GM12878 (cell line): Measurements from ENCODE around the gene ALAS1. TPM values are rescaled to one million over a fixed set of nuclear protein-coding genes. Genes with fewer than 3 reads are reported as not detected.

Source experiments
- ATAC-seq: fragments of 200-7000 bp; cut with Tn5 transposase; 3 replicates; pipeline ENCODE4 v1.9.1; 2020; ENCODE audit warnings: mild to moderate bottlenecking, moderate library complexity
- BruUV-seq: library from RNA; stranded (reverse); fragments of 400-500 nt; replicated peaks from 2 replicates; lab custom pipeline; 2021; lab: Mats Ljungman, UMichigan
- CTCF ChIA-PET: fragments of 300-600 bp; sonication (Branson Sonifier 250); formaldehyde crosslinking; extraction: SDS; loops from one replicate; lab custom pipeline; 2021; ENCODE audit warnings: inconsistent platforms; lab: Yijun Ruan, JAX
- POLR2A ChIA-PET: fragments of 350-600 bp; formaldehyde crosslinking; extraction: SDS; loops from one replicate; lab custom pipeline; 2021; ENCODE audit warnings: inconsistent platforms; lab: Charles Lee
- RAD21 ChIA-PET: fragments of 300-600 bp; sonication (Branson Sonifier 250); formaldehyde crosslinking; loops from one replicate; lab custom pipeline; 2023; ENCODE audit warnings: antibody characterized with exemption; ENCODE audit not compliant: unreplicated experiment; lab: Charles Lee
- SMC1A ChIA-PET: fragments of 300-600 bp; sonication (Branson Sonifier 250); formaldehyde crosslinking; loops from one replicate; lab custom pipeline; 2023; ENCODE audit not compliant: unreplicated experiment, uncharacterized antibody; lab: Charles Lee
- DNase-seq: peaks from one replicate; pipeline ENCODE4 v3.0.0-alpha.2; 2011; ENCODE audit warnings: low read depth, low spot score
- FAIRE-seq: peaks from 3 replicates; lab custom pipeline; 2011; peaks lifted over from hg19 to GRCh38; lab: Jason Lieb, UNC
- H2AFZ ChIP-seq: 2 replicates; pipeline ENCODE4 v1.6.0; 2011; ENCODE audit warnings: low read depth, low read length, control low read depth; ENCODE audit not compliant: control insufficient read depth
- H3K27ac ChIP-seq: 2 replicates; pipeline ENCODE4 v1.5.1; 2011; ENCODE audit warnings: control low read depth; ENCODE audit not compliant: control insufficient read depth, insufficient read depth
- H3K27me3 ChIP-seq, 2 experiments: replicated peaks in 1 of 2; 2 replicates each; pipeline versions ENCODE4 v1.6.0 to v1.6.1; 2011; ENCODE audit warnings: low read length in 1 of 2; ENCODE audit not compliant: control insufficient read depth in 2 of 2, insufficient read depth in 2 of 2
- H3K36me3 ChIP-seq, 2 experiments: 2 replicates each; pipeline ENCODE4 v1.5.1; 2011; ENCODE audit warnings: low read length in 1 of 2; ENCODE audit not compliant: control insufficient read depth in 2 of 2, insufficient read depth in 2 of 2
- H3K4me1 ChIP-seq: 2 replicates; pipeline ENCODE4 v1.6.1; 2011; ENCODE audit warnings: mild to moderate bottlenecking, low read length, moderate library complexity, mixed read lengths; ENCODE audit not compliant: control insufficient read depth, insufficient read depth
- H3K4me2 ChIP-seq: 2 replicates; pipeline ENCODE4 v1.6.0; 2011; ENCODE audit warnings: control low read depth; ENCODE audit not compliant: control insufficient read depth, insufficient read depth
- H3K4me3 ChIP-seq: fragments of 200-600 bp; sonication (generic); 2 replicates; pipeline ENCODE4 v1.5.1; 2016
- H3K79me2 ChIP-seq: 2 replicates; pipeline ENCODE4 v1.6.0; 2011; ENCODE audit warnings: low read length; ENCODE audit not compliant: control insufficient read depth, insufficient read depth
- H3K9ac ChIP-seq: 2 replicates; pipeline ENCODE4 v1.8.0; 2011; ENCODE audit warnings: low read length, control low read depth, mixed read lengths; ENCODE audit not compliant: control insufficient read depth, insufficient read depth
- H3K9me3 ChIP-seq: replicated peaks from 3 replicates; pipeline ENCODE4 v1.5.1; 2011; ENCODE audit warnings: mild to moderate bottlenecking, low read length; ENCODE audit not compliant: control insufficient read depth, insufficient read depth
- H4K20me1 ChIP-seq: 2 replicates; pipeline ENCODE4 v1.6.0; 2011; ENCODE audit not compliant: control insufficient read depth, insufficient read depth
- ATF3 ChIP-seq: IDR thresholded peaks from 2 replicates; pipeline ENCODE4 v1.6.1; 2011; ENCODE audit warnings: low read depth, mild to moderate bottlenecking, low read length, moderate library complexity, borderline replicate concordance; ENCODE audit errors: extremely low read depth
- BMI1 ChIP-seq: fragments of 450-650 bp; IDR thresholded peaks from 2 replicates; pipeline ENCODE4 v1.6.1; 2016; ENCODE audit warnings: mild to moderate bottlenecking, moderate library complexity, borderline replicate concordance
- CHD2 ChIP-seq: IDR thresholded peaks from 2 replicates; pipeline ENCODE4 v1.6.1; 2011; ENCODE audit warnings: low read depth, low read length, improper control_type of control experiment, borderline replicate concordance
- CHD4 ChIP-seq: fragments of 200-600 bp; sonication (generic); IDR thresholded peaks from 2 replicates; pipeline ENCODE4 v1.6.1; 2016; ENCODE audit warnings: mild to moderate bottlenecking
- E2F4 ChIP-seq: IDR thresholded peaks from 2 replicates; pipeline ENCODE4 v1.6.1; 2012; ENCODE audit warnings: low read depth, low read length, improper control_type of control experiment
- KLF5 ChIP-seq: fragments of 450-650 bp; IDR thresholded peaks from 2 replicates; pipeline ENCODE4 v1.6.1; 2014; ENCODE audit warnings: mild to moderate bottlenecking; ENCODE audit not compliant: partially characterized antibody
- MEF2A ChIP-seq: IDR thresholded peaks from 2 replicates; pipeline ENCODE4 v1.6.1; 2011; ENCODE audit warnings: low read depth, mild to moderate bottlenecking, low read length, moderate library complexity; ENCODE audit not compliant: insufficient read depth
- NFYA ChIP-seq: IDR thresholded peaks from 2 replicates; pipeline ENCODE4 v1.6.1; 2011; ENCODE audit warnings: low read depth, mild to moderate bottlenecking, low read length, improper control_type of control experiment, borderline replicate concordance
- NRF1 ChIP-seq: conservative IDR thresholded peaks from 2 replicates; pipeline ENCODE4 v1.6.1; 2011; ENCODE audit warnings: mild to moderate bottlenecking, low read depth, low read length, improper control_type of control experiment
- POU2F2 ChIP-seq: IDR thresholded peaks from 3 replicates; pipeline ENCODE4 v1.6.1; 2011; ENCODE audit warnings: low read depth, mild to moderate bottlenecking, low read length, borderline replicate concordance
- SKIL ChIP-seq: fragments of 450-650 bp; IDR thresholded peaks from 2 replicates; pipeline ENCODE4 v1.6.1; 2017; ENCODE audit warnings: mild to moderate bottlenecking, low read depth, inconsistent platforms; ENCODE audit not compliant: poor library complexity, severe bottlenecking
- SMC3 ChIP-seq: IDR thresholded peaks from 2 replicates; pipeline ENCODE4 v1.6.1; 2011; ENCODE audit warnings: low read length, improper control_type of control experiment, borderline replicate concordance
- SRF ChIP-seq, 2 experiments: IDR thresholded peaks; 2 replicates each; pipeline ENCODE4 v1.6.1; 2011; ENCODE audit warnings: low read depth in 2 of 2, low read length in 2 of 2, mild to moderate bottlenecking in 1 of 2, moderate library complexity in 1 of 2
- STAT3 ChIP-seq: IDR thresholded peaks from 2 replicates; pipeline ENCODE4 v1.6.1; 2011; ENCODE audit warnings: low read depth, low read length, improper control_type of control experiment
- YBX1 ChIP-seq: fragments of 450-650 bp; IDR thresholded peaks from 2 replicates; pipeline ENCODE4 v1.6.1; 2016; ENCODE audit warnings: antibody characterized with exemption
- ZBED1 ChIP-seq: IDR thresholded peaks from 2 replicates; pipeline ENCODE4 v1.6.1; 2016; ENCODE audit warnings: borderline replicate concordance
- ZBTB4 ChIP-seq: fragments of 450-650 bp; formaldehyde crosslinking; IDR thresholded peaks from 2 replicates; pipeline ENCODE4 v1.4.0; 2022; ENCODE audit warnings: mild to moderate bottlenecking, moderate library complexity
- in situ Hi-C: fragments of 300-500 bp; cut with MboI; formaldehyde crosslinking; loops from 9 replicates; pipeline ENCODE4 v1.14.3; 2018; ENCODE audit warnings: mixed read lengths
- intact Hi-C: fragments of 100-400 bp; cut with micrococcal nuclease; formaldehyde crosslinking; loops from one replicate; pipeline ENCODE4 v1.14.2; 2022; ENCODE audit not compliant: unreplicated experiment
- polyA plus RNA-seq, 11 experiments: library from polyadenylated mRNA; depleted of rRNA in 4 of 11; unstranded in 6 of 11; stranded (reverse) in 5 of 11; fragments of >200 nt; fragmentation: Nextera tagmentation in 4 of 11; fragmentation: Illumina TruSeq in 1 of 11; extraction: Ambion mirVana in 4 of 11; extraction: Trizol in 1 of 11; gene quantifications; 1 replicate in 1 of 11; 2 replicates in 10 of 11; pipeline versions ENCODE4 v1.2.1 to v1.2.3, GENCODE V29; 2011 to 2016; ENCODE audit warnings: inconsistent platforms in 2 of 11, missing spikeins in 2 of 11, low read depth in 1 of 11
- total RNA-seq, 4 experiments: library from RNA; depleted of rRNA in 3 of 4; stranded (reverse); fragments of >200 nt in 3 of 4; fragmentation: Illumina TruSeq in 1 of 4; extraction: Trizol in 1 of 4; gene quantifications; 2 replicates each; pipeline versions ENCODE4 v1.2.1 to v1.2.3, GENCODE V29; 2013 to 2021

Gene ALAS1
- total and polyA plus RNA-seq, 10 of the 15 experiments (the other 5 are each of a cell fraction or from before 2014, with no cell fraction given): 69.9 to 115 (median 94.1) TPM

GRCh38 chr3:52210037-52210436 is 12.1 kb downstream of the ALAS1 start:
- H3K79me2 ChIP-seq: no peaks in the 10 kb centered on the region; the same call in 1 of the 2 replicates
- in situ Hi-C loops: no loop called here
- no peak overlapping the region for H2AFZ ChIP-seq
- H3K36me3 ChIP-seq: peaks cover 23 to 53% of the 10 kb centered on the region in 2 experiments
- ChIA-PET CTCF (interaction anchor here (1.1 to 5.6 kb wide), 6 partner anchors 8 to 129 kb away, joined by 3 to 44 read pairs (median 4); partner anchors contain the start of gene TLR9), POLR2A (interaction anchor here (0.8 to 1.5 kb wide), 2 partner anchors 9 to 39 kb away, joined by 3 read pairs; no protein-coding TSS in a partner anchor), RAD21 (interaction anchor here (1.0 to 1.4 kb wide), 2 partner anchors 11 to 209 kb away, joined by 3 to 4 read pairs; no protein-coding TSS in a partner anchor), SMC1A (no interaction called here)
- no TSS peak for BruUV-seq
- intact Hi-C loops: no loop called here
- no peak overlapping the region for H3K9ac ChIP-seq
- no peak for TF ChIP-seq MEF2A
- TF ChIP-seq POU2F2: no peak
- TF ChIP-seq CHD2: no peak
- TF ChIP-seq SKIL: no peak
- no peak for TF ChIP-seq BMI1
- no peak for TF ChIP-seq CHD4
- no peak for TF ChIP-seq STAT3
- TF ChIP-seq KLF5: no peak
- no peak for TF ChIP-seq ZBTB4 (CRISPR knock-in tag)
- TF ChIP-seq YBX1: no peak
- TF ChIP-seq ZBED1: no peak
- TF ChIP-seq SMC3: no peak
- TF ChIP-seq ATF3: no peak
- no peak for TF ChIP-seq E2F4
- no peak for TF ChIP-seq NFYA
- TF ChIP-seq NRF1: no peak
- TF ChIP-seq SRF (IDR thresholded peaks at IDR 0.05; ENCODE audit: low read depth in 2 of 2, low read length in 2 of 2): no peak
- no peak overlapping the region for H3K4me3 ChIP-seq
- no peak overlapping the region for H3K27ac ChIP-seq
- H3K27me3 ChIP-seq: no peaks in the 10 kb centered on the region
- no peaks in the 10 kb centered on the region for H3K9me3 ChIP-seq
- H3K4me2 ChIP-seq: no peak overlapping the region
- FAIRE-seq (no peak), DNase-seq (no peak), ATAC-seq (no peak)
- no peaks in the 10 kb centered on the region for H4K20me1 ChIP-seq
- no peaks in the 10 kb centered on the region for H3K4me1 ChIP-seq
